HG02588 (cell line): Measurements from ENCODE around the gene IGLON5.

Source experiments
- ATAC-seq: cut with Tn5 transposase; IDR thresholded peaks from one replicate; pipeline ENCODE4 v1.9.1; 2021; ENCODE audit warnings: mild to moderate bottlenecking, moderate library complexity; ENCODE audit not compliant: unreplicated experiment

The IGLON5 gene

GRCh38 chr19:51311351-51312257 is at the start of gene IGLON5:
Gene IGLON5, plus strand, starts transcription at chr19:51311644. Its CDS starts 204 bp downstream, at chr19:51311848.
- ATAC-seq: no peak

- ATAC-seq: no peak
These were observed 47.6 kb upstream of the IGLON5 start for GRCh38 chr19:51263808-51264207.

- ATAC-seq: no peak
These were observed 40.4 kb upstream of the IGLON5 start for GRCh38 chr19:51271067-51271466.

- ATAC-seq: no peak
These were observed 39.1 kb upstream of the IGLON5 start for GRCh38 chr19:51272183-51272810.

- no peak for ATAC-seq
These were observed 37.2 kb upstream of the IGLON5 start for GRCh38 chr19:51274049-51274770.

GRCh38 chr19:51277112-51277511 is 34.3 kb upstream of the IGLON5 start:
- ATAC-seq: no peak

- no peak for ATAC-seq
These were observed 29.1 kb upstream of the IGLON5 start for GRCh38 chr19:51282335-51282734.

- no peak for ATAC-seq
These were observed 25.8 kb upstream of the IGLON5 start for GRCh38 chr19:51285682-51286081.

GRCh38 chr19:51289635-51290034 is 21.8 kb upstream of the IGLON5 start:
- no peak for ATAC-seq

- ATAC-seq: no peak
These were observed 18.5 kb upstream of the IGLON5 start for GRCh38 chr19:51292971-51293370.

GRCh38 chr19:51293571-51294210 is 17.8 kb upstream of the IGLON5 start:
- ATAC-seq: no peak

GRCh38 chr19:51294211-51294976 is 17.1 kb upstream of the IGLON5 start:
- ATAC-seq: no peak

- no peak for ATAC-seq
These were observed 16.5 kb upstream of the IGLON5 start for GRCh38 chr19:51294977-51295375.

- no peak for ATAC-seq
These were observed 15.9 kb upstream of the IGLON5 start for GRCh38 chr19:51295382-51296126.

GRCh38 chr19:51296336-51297093 is 14.9 kb upstream of the IGLON5 start:
- ATAC-seq: no peak

GRCh38 chr19:51297406-51297805 is 14.0 kb upstream of the IGLON5 start:
- ATAC-seq: no peak

GRCh38 chr19:51301266-51301665 is 10.2 kb upstream of the IGLON5 start:
- ATAC-seq: no peak

GRCh38 chr19:51305479-51305878 is 6.0 kb upstream of the IGLON5 start:
- no peak for ATAC-seq

GRCh38 chr19:51316688-51317087 is 5.2 kb downstream of the IGLON5 start:
- no peak for ATAC-seq
